ENCODE results near the gene SLC44A5.

SLC44A5 gene

DNA sequence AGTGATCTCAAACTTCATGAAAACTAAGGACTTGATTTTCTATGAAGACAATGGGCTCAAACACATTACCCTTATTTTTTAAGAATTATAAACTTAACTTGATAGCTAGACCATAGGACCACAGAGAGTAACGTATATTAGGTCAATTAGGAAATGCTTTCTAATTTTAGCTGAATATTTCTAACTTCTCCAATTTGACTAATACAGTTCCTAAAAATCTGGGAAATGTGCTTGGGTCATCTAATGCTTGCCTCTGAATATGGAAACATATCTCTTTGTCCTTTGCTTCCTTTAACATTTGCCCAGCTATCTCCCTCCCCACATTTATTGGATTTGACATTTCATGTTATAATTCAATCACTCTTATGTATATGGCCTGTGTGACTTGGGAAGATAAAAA lies 335.3 kb downstream of the SLC44A5 start:
- H3K79me2 ChIP-seq (ENCODE audit: insufficient read depth, low read length): no peaks in the 10 kb centered on the region
- H4K20me1 ChIP-seq (ENCODE audit: insufficient read depth, low read length): no peaks in the 10 kb centered on the region
- no peak overlapping the region for H2AFZ ChIP-seq (ENCODE audit: low read length)
- H3K9ac ChIP-seq (ENCODE audit: low read length): no peak overlapping the region
- H3K9me2 ChIP-seq (ENCODE audit: low read depth, low read length): no peaks in the 10 kb centered on the region
- H3K27ac ChIP-seq (ENCODE audit: low read depth, low read length, poor library complexity, severe bottlenecking): no peak overlapping the region
- TF ChIP-seq, protein P1, sequence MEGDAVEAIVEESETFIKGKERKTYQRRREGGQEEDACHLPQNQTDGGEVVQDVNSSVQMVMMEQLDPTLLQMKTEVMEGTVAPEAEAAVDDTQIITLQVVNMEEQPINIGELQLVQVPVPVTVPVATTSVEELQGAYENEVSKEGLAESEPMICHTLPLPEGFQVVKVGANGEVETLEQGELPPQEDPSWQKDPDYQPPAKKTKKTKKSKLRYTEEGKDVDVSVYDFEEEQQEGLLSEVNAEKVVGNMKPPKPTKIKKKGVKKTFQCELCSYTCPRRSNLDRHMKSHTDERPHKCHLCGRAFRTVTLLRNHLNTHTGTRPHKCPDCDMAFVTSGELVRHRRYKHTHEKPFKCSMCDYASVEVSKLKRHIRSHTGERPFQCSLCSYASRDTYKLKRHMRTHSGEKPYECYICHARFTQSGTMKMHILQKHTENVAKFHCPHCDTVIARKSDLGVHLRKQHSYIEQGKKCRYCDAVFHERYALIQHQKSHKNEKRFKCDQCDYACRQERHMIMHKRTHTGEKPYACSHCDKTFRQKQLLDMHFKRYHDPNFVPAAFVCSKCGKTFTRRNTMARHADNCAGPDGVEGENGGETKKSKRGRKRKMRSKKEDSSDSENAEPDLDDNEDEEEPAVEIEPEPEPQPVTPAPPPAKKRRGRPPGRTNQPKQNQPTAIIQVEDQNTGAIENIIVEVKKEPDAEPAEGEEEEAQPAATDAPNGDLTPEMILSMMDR (IDR thresholded peaks at IDR 0.05; ENCODE audit: low read length): no peak
- no peak for TF ChIP-seq EZH2 (IDR thresholded peaks at IDR 0.05; ENCODE audit: borderline replicate concordance, low read length)
- H3K36me3 ChIP-seq (ENCODE audit: insufficient read depth, low read length): no peaks in the 10 kb centered on the region
- no peaks in the 10 kb centered on the region for H3K4me1 ChIP-seq (ENCODE audit: insufficient read depth, low read length, severe bottlenecking)
- H3F3A ChIP-seq (ENCODE audit: insufficient read depth, low read length): no peaks in the 10 kb centered on the region
- H3K4me2 ChIP-seq (ENCODE audit: low read length): no peak overlapping the region
- H3K4me3 ChIP-seq (ENCODE audit: low read depth, low read length, poor library complexity, severe bottlenecking): no peak overlapping the region
- no peaks in the 10 kb centered on the region for H3K27me3 ChIP-seq (ENCODE audit: insufficient read depth, low read length)
- no peaks in the 10 kb centered on the region for H3K9me3 ChIP-seq (ENCODE audit: low read length)

DNA sequence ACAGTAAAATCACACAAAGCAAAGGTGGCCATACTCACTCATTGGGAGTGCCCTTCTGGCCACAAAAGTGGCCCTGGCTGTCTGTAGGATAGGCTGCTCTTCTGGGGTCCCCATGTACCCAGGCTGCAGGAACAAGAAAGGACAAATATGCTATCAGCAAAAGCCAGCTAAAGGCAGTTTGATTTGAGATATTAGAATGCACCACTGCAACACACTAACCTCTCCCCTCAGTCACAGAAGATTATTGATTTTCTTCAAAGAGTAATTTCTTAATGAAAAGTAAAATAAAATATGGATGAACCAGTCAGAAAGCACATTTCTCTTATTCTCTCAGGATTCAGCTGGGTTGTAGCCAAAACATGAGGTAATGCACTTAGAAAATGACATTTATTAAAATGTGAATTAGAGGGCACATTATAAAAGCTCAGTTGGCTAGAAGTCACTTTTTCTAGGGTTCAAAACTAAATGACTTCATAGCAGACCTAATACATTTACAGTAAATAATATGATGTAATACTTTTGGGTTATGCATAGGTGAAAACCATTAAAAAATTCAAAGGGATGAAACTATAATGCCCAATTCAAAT lies 335.9 kb downstream of the SLC44A5 start:
- H3K9ac ChIP-seq (ENCODE audit: low read length): no peak overlapping the region
- H3K9me2 ChIP-seq (ENCODE audit: low read depth, low read length): no peaks in the 10 kb centered on the region
- H3K4me1 ChIP-seq (ENCODE audit: insufficient read depth, low read length, severe bottlenecking): no peaks in the 10 kb centered on the region
- no peak overlapping the region for H2AFZ ChIP-seq (ENCODE audit: low read length)
- TF ChIP-seq EZH2 (IDR thresholded peaks at IDR 0.05; ENCODE audit: borderline replicate concordance, low read length): no peak
- TF ChIP-seq, protein P1 (IDR thresholded peaks at IDR 0.05; ENCODE audit: low read length): no peak
- no peak overlapping the region for H3K27ac ChIP-seq (ENCODE audit: low read depth, low read length, poor library complexity, severe bottlenecking)
- H3F3A ChIP-seq (ENCODE audit: insufficient read depth, low read length): no peaks in the 10 kb centered on the region
- no peaks in the 10 kb centered on the region for H3K27me3 ChIP-seq (ENCODE audit: insufficient read depth, low read length)
- H3K9me3 ChIP-seq (ENCODE audit: low read length): no peaks in the 10 kb centered on the region
- no peak overlapping the region for H3K4me2 ChIP-seq (ENCODE audit: low read length)
- no peaks in the 10 kb centered on the region for H3K79me2 ChIP-seq (ENCODE audit: insufficient read depth, low read length)
- H4K20me1 ChIP-seq (ENCODE audit: insufficient read depth, low read length): no peaks in the 10 kb centered on the region
- no peaks in the 10 kb centered on the region for H3K36me3 ChIP-seq (ENCODE audit: insufficient read depth, low read length)
- H3K4me3 ChIP-seq (ENCODE audit: low read depth, low read length, poor library complexity, severe bottlenecking): no peak overlapping the region

DNA sequence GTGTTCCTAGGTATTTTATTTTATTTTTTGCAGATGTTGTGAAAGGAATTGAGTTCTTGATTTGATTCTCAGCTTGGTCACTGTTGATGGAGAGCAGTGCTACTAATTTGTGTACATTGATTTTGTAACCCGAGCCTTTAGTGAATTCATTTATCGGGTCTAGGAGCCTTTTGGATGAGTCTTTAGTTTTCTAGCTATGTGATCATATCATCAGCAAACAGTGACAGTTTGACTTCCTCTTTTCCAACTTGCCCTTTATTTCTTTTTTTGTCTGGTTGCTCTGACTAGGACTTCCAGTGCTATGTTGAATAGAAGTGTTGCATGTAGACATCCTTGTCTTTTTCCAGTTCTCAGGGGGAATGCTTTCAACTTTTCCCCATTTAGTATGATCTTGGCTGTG lies 337.8 kb downstream of the SLC44A5 start:
- no peaks in the 10 kb centered on the region for H3F3A ChIP-seq (ENCODE audit: insufficient read depth, low read length)
- no peaks in the 10 kb centered on the region for H4K20me1 ChIP-seq (ENCODE audit: insufficient read depth, low read length)
- no peaks in the 10 kb centered on the region for H3K27me3 ChIP-seq (ENCODE audit: insufficient read depth, low read length)
- H3K9ac ChIP-seq (ENCODE audit: low read length): no peak overlapping the region
- H3K4me1 ChIP-seq (ENCODE audit: insufficient read depth, low read length, severe bottlenecking): no peaks in the 10 kb centered on the region
- no peak overlapping the region for H2AFZ ChIP-seq (ENCODE audit: low read length)
- H3K27ac ChIP-seq (ENCODE audit: low read depth, low read length, poor library complexity, severe bottlenecking): no peak overlapping the region
- no peaks in the 10 kb centered on the region for H3K36me3 ChIP-seq (ENCODE audit: insufficient read depth, low read length)
- TF ChIP-seq, protein P1 (IDR thresholded peaks at IDR 0.05; ENCODE audit: low read length): no peak
- TF ChIP-seq EZH2 (IDR thresholded peaks at IDR 0.05; ENCODE audit: borderline replicate concordance, low read length): no peak
- H3K4me2 ChIP-seq (ENCODE audit: low read length): no peak overlapping the region
- H3K9me3 ChIP-seq (ENCODE audit: low read length): no peaks in the 10 kb centered on the region
- H3K9me2 ChIP-seq (ENCODE audit: low read depth, low read length): no peaks in the 10 kb centered on the region
- H3K4me3 ChIP-seq (ENCODE audit: low read depth, low read length, poor library complexity, severe bottlenecking): no peak overlapping the region
- no peaks in the 10 kb centered on the region for H3K79me2 ChIP-seq (ENCODE audit: insufficient read depth, low read length)

All from OCI-LY1 (cell line).